NCI-H2196 (cell line): ENCODE measurements around the gene NUDT17.

Source experiments
- DNase-seq: peaks from one replicate; lab custom pipeline; 2025; ENCODE audit not compliant: unreplicated experiment; lab: John Stamatoyannopoulos, UW

Gene NUDT17

GRCh38 chr1:145887631-145888030, 42.2 kb downstream of the NUDT17 start:
- DNase-seq = no peak

GRCh38 chr1:145889722-145890121, 44.3 kb downstream of the NUDT17 start:
- DNase-seq = no peak

DNA sequence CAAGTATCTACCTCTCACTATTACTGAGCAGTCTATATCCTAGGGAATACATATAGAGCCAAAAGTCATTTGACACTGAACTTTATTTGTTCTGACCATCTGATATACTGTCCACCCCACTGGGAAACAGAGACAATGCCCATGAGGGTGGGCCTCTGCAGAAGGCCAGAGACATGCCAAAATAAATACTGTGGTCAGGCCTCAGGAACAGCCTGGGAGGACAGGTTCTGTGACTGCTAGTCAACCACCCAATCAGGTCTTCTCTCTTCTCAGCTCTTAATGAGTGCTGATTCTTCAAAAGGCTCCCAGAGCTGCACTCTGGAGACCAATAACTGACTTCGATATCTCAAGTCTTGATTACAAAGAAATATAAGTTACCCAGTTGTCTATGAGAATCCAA, 45.7 kb downstream of the NUDT17 start:
- DNase-seq = peak; percentile 73

GRCh38 chr1:145891587-145892485, 46.4 kb downstream of the NUDT17 start:
- peak; percentile 96 for DNase-seq

DNA sequence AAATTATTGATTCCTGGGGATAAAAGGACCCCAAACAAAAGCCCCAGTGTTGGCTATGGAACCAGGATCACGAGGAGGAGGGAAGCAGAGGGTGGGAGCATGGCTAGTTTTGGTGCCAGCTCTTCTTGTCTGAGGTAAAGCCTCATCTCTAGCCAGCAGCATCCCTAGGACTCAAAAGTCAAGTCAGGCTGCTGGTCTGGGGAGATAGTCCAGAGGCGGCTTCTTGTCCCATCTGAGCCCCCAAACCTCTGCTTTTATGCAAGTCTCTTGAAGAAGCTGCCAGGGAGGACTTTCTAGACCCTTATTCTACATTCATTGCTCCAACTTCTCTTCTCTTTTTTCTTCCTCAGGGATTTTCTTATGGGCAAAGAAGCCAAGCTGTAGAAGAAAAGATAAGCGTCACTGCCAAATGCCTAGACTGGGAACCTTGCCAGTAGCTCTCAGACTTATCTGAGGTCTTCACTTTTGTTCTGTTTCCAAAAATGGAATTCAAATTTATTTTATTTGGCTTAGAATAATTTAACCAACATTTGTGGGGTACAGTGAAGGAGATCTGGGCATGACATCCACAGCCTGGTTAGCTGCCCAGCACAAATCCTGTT, 47.2 kb downstream of the NUDT17 start:
- peak; percentile 62 for DNase-seq

DNA sequence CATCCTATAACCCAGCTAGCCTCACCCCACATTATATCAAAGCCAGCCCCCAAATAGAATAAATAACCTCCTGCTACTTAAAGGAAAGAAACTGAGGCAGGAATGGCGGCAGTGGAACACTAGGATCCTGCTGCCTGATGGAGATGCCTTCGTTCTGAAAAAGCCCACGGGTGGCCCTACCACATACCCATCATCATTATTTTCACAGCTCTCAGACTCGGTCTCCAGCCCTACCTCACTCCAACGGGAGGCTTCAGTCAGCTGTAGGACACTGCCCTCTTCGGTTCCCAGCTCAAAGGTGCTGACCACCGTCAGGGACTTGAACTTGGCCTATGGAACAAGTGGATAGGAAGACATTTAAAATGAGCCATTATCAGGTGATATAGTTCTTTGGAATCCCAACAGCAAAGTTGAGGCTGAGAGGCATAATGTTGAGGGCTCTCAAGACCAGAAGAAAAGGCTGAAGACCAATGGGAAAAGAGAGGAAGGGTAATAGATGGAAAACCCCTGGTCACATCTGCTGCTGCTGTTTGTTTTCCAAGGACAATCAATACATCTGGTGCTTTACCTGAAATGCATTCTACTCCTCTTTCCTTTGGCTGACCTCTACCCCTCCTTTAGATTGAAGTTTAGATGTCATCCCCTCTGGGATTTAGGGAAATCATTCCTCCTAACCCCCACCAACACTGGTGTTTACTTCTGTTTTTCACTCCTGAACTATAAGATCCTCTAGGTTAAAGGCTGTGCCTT, 48.1 kb downstream of the NUDT17 start:
- DNase-seq = no peak

GRCh38 chr1:145895471-145895870, 50.0 kb downstream of the NUDT17 start:
- no peak for DNase-seq

GRCh38 chr1:145897969-145898368, 52.5 kb downstream of the NUDT17 start:
- no peak for DNase-seq
